Activated B cell treated with CpG ODN at 0.5 μM for 24 hours (primary cell): ENCODE data around the gene TRIM3. TPM values are rescaled to one million over a fixed set of nuclear protein-coding genes. Genes with fewer than 3 reads are reported as not detected.
A peak's percentile ranks its signal among the peaks of the same experiment; 100 is the strongest.

Source experiments
- ATAC-seq: fragments of 200-7000 bp; cut with Tn5 transposase; one replicate; pipeline ENCODE4 v1.10.0; 2021; ENCODE audit warnings: low read depth, mild to moderate bottlenecking, moderate library complexity
- CTCF ChIA-PET: fragments of 350-600 bp; sonication (Branson Sonifier 250); formaldehyde crosslinking; loops from one replicate; lab custom pipeline; 2021; ENCODE audit warnings: antibody characterized with exemption; lab: Charles Lee
- POLR2A ChIA-PET: fragments of 350-600 bp; sonication (Branson Sonifier 250); formaldehyde crosslinking; loops from one replicate; lab custom pipeline; 2021; ENCODE audit warnings: antibody characterized with exemption; lab: Charles Lee
- DNase-seq: peaks from one replicate; pipeline ENCODE4 v3.0.0; 2022
- H3K27ac Mint-ChIP-seq: one replicate; pipeline ENCODE4 v1.8.0; 2020; ENCODE audit warnings: mixed read lengths
- H3K27me3 Mint-ChIP-seq: one replicate; pipeline ENCODE4 v1.8.0; 2021; ENCODE audit warnings: mixed read lengths
- H3K36me3 Mint-ChIP-seq: one replicate; pipeline ENCODE4 v1.8.0; 2021; ENCODE audit warnings: low read depth, mixed read lengths
- H3K4me1 Mint-ChIP-seq: one replicate; pipeline ENCODE4 v1.8.0; 2021; ENCODE audit warnings: mixed read lengths
- H3K4me3 Mint-ChIP-seq: one replicate; pipeline ENCODE4 v1.8.0; 2020; ENCODE audit warnings: mild to moderate bottlenecking, mixed read lengths
- H3K9me3 Mint-ChIP-seq: one replicate; pipeline ENCODE4 v1.8.0; 2020; ENCODE audit warnings: mixed read lengths
- intact Hi-C: fragments of 100-400 bp; cut with micrococcal nuclease; formaldehyde crosslinking; loops from one replicate; pipeline ENCODE4 v1.15.1; 2024
- total RNA-seq: library from RNA; stranded (reverse); gene quantifications from 2 replicates; pipeline ENCODE4 v1.2.3, GENCODE V29; 2022
- TF ChIP-seq, protein P1 (sequence below): fragments of 200-600 bp; IDR thresholded peaks from one replicate; pipeline ENCODE4 v1.8.0; 2022; ENCODE audit warnings: antibody characterized with exemption, mild to moderate bottlenecking

Gene TRIM3
- total RNA-seq, 1 donor from 2014 or later, result 8.3 TPM

GRCh38 chr11:6420677-6421076 is 53.1 kb downstream of the TRIM3 start:
- H3K4me3 Mint-ChIP-seq, result no peak overlapping the region
- CTCF ChIA-PET, result interaction anchor here (3.6 kb wide), 1 partner anchor 42 kb away, joined by 22 read pairs; no protein-coding TSS in a partner anchor

DNA sequence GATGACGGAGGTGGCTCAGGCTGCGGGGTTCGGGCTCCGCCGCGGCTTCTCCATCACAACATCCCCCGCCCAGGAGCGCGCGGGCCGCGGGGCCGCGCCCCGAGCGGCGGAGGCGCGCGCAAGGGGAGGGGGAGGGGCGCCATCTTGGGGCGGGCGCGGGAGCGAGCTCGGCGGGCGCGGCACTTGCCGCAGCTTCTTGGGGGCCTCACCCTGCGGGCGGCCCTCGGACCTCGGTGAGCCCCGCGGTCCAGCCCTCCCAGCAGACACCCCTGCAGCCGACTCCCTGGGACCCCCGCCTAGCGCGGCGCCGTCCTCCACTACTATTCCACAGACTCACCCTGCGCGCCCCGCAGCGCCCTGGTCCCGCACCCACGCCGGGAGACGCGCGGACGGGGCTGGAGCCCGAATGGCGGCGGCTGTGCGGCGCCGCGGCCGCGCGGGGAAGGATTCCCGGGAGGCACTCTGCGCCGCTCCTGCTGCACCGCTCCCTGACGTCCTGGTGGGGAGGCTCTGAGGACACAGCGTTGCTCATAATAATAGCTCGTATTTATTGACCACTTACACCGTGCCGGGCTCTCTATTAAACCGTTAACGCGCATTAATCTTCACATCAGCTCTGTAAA is 54.6 kb downstream of the TRIM3 start, which contains the start of gene APBB1:
Gene APBB1, minus strand, starts transcription at position 86 of the 623 bp plus-strand sequence. CDS start 7,747 bp downstream, outside the sequence.
- POLR2A ChIA-PET, result interaction anchor here (0.6 to 3.2 kb wide), 13 partner anchors 9 to 264 kb away, joined by 3 to 29 read pairs (median 4); partner anchors contain the start of genes ARFIP2, MRPL17, SMPD1 and TAF10
- intact Hi-C loops, result loop anchor here (1.0 to 2.0 kb wide), 3 partner anchors 16 to 62 kb away; partner anchors contain the start of genes ARFIP2, SMPD1 and TIMM10B
- CTCF ChIA-PET, result interaction anchor here (0.6 to 3.6 kb wide), 5 partner anchors 11 to 40 kb away, joined by 3 to 22 read pairs (median 5); no protein-coding TSS in a partner anchor
- peak; percentile 80 for ATAC-seq
- H3K4me1 Mint-ChIP-seq, result peaks cover 4% of the 10 kb centered on the region
- DNase-seq, result peak; percentile 76
- H3K36me3 Mint-ChIP-seq, result no peaks in the 10 kb centered on the region
- H3K27ac Mint-ChIP-seq, result peak within 1 kb of the TSS; percentile 71
- peak within 1 kb of the TSS; percentile 80 for H3K4me3 Mint-ChIP-seq
- TF ChIP-seq, protein P1, sequence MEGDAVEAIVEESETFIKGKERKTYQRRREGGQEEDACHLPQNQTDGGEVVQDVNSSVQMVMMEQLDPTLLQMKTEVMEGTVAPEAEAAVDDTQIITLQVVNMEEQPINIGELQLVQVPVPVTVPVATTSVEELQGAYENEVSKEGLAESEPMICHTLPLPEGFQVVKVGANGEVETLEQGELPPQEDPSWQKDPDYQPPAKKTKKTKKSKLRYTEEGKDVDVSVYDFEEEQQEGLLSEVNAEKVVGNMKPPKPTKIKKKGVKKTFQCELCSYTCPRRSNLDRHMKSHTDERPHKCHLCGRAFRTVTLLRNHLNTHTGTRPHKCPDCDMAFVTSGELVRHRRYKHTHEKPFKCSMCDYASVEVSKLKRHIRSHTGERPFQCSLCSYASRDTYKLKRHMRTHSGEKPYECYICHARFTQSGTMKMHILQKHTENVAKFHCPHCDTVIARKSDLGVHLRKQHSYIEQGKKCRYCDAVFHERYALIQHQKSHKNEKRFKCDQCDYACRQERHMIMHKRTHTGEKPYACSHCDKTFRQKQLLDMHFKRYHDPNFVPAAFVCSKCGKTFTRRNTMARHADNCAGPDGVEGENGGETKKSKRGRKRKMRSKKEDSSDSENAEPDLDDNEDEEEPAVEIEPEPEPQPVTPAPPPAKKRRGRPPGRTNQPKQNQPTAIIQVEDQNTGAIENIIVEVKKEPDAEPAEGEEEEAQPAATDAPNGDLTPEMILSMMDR, result no peak
- no peaks in the 10 kb centered on the region for H3K9me3 Mint-ChIP-seq
- H3K27me3 Mint-ChIP-seq, result peaks cover 27% of the 10 kb centered on the region

More at GRCh38 chr11:6420677-6421076, 53.1 kb downstream of the TRIM3 start:
- Mint-ChIP-seq H3K9me3 (no peaks in the 10 kb centered on the region), H3K27me3 (peaks cover 35% of the 10 kb centered on the region), H3K36me3 (no peaks in the 10 kb centered on the region), H3K4me1 (peaks cover 4% of the 10 kb centered on the region), H3K27ac (no peak overlapping the region)
- DNase-seq, result no peak
- intact Hi-C loops, result no loop called here
- POLR2A ChIA-PET, result interaction anchor here (1.5 kb wide), 1 partner anchor 37 kb away, joined by 3 read pairs; no protein-coding TSS in a partner anchor
- TF ChIP-seq, protein P1, result no peak
- ATAC-seq, result no peak

GRCh38 chr11:6418557-6419008 is 55.2 kb downstream of the TRIM3 start:
- intact Hi-C loops, result loop anchor here (1.0 to 2.0 kb wide), 4 partner anchors 16 to 63 kb away; partner anchors contain the start of genes ARFIP2, SMPD1 and TIMM10B
- no peaks in the 10 kb centered on the region for H3K36me3 Mint-ChIP-seq
- DNase-seq (no peak), ATAC-seq (peak; percentile 30)
- TF ChIP-seq, protein P1, result no peak
- ChIA-PET CTCF (interaction anchor here (1.1 to 3.6 kb wide), 4 partner anchors 12 to 40 kb away, joined by 3 to 22 read pairs (median 6); no protein-coding TSS in a partner anchor), POLR2A (interaction anchor here (0.7 to 3.2 kb wide), 10 partner anchors 9 to 194 kb away, joined by 3 to 29 read pairs (median 6); partner anchors contain the start of genes ARFIP2, SMPD1, TAF10 and TIMM10B)
- no peak overlapping the region for H3K4me3 Mint-ChIP-seq
- no peak overlapping the region for H3K27ac Mint-ChIP-seq
- H3K4me1 Mint-ChIP-seq, result peaks cover 4% of the 10 kb centered on the region
- H3K27me3 Mint-ChIP-seq, result peaks cover 22% of the 10 kb centered on the region
- no peaks in the 10 kb centered on the region for H3K9me3 Mint-ChIP-seq

DNA sequence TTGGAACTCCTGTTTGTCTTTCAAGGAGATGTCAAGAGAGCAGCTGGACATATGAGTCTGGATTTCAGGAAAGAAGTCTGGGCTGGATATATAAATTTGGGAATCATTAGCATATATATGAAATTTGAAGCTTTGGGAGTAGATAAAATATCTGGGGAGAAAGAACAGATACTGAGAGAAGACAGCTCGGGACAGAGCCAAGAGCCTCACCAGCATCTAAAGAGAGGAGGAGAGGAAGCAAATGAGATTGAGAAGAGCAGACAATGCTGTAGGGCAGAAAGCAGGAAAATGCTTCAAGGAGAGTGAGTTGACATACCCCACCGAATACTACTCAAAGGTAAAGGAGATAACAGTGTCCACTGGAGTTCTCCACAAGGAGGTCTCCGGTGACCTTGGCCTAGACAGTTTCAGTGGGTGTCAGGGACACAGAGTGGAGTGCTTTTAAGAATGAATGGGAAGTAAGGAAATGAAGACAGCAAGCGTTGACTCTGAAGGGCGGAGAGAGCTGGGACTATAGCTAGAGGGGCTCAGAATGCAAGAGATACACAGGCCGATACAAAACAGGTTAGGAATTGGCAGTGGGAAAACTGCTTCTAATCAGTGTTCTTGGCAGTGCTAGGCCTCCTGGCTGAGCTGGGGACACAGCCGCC is 55.7 kb downstream of the TRIM3 start:
- Mint-ChIP-seq H3K36me3 (no peaks in the 10 kb centered on the region), H3K4me3 (no peak overlapping the region), H3K4me1 (peaks cover 4% of the 10 kb centered on the region), H3K27me3 (peaks cover 16% of the 10 kb centered on the region), H3K9me3 (no peaks in the 10 kb centered on the region), H3K27ac (no peak overlapping the region)
- DNase-seq (no peak), ATAC-seq (no peak)
- CTCF ChIA-PET, result interaction anchor here (1.6 to 3.6 kb wide), 2 partner anchors 24 to 39 kb away, joined by 4 to 22 read pairs; no protein-coding TSS in a partner anchor
- POLR2A ChIA-PET, result interaction anchor here (0.9 to 3.2 kb wide), 6 partner anchors 8 to 194 kb away, joined by 3 to 29 read pairs (median 6); partner anchors contain the start of genes SMPD1 and TAF10
- intact Hi-C loops, result loop anchor here (1.0 to 2.0 kb wide), 2 partner anchors 15 to 39 kb away; no protein-coding TSS in a partner anchor
- TF ChIP-seq, protein P1, result no peak
